Nephron (organoid): ENCODE results near the gene FBXO17.

Experiments
- H3K27ac Mint-ChIP-seq, 3 experiments: 2 replicates each; pipeline ENCODE4 v1.8.0; 2020; ENCODE audit warnings: mixed read lengths in 3 of 3, mild to moderate bottlenecking in 2 of 3, moderate library complexity in 1 of 3
- H3K27me3 Mint-ChIP-seq: 2 replicates; pipeline ENCODE4 v1.8.0; 2021; ENCODE audit warnings: low read depth, mild to moderate bottlenecking, moderate library complexity, mixed read lengths
- H3K36me3 Mint-ChIP-seq: 2 replicates; pipeline ENCODE4 v1.8.0; 2020; ENCODE audit warnings: low read depth, mixed read lengths
- H3K4me1 Mint-ChIP-seq: 2 replicates; pipeline ENCODE4 v1.8.0; 2020; ENCODE audit warnings: mixed read lengths
- H3K4me3 Mint-ChIP-seq, 3 experiments: 2 replicates each; pipeline ENCODE4 v1.8.0; 2020; ENCODE audit warnings: mild to moderate bottlenecking in 3 of 3, mixed read lengths in 3 of 3, moderate library complexity in 2 of 3
- H3K9me3 Mint-ChIP-seq: 2 replicates; pipeline ENCODE4 v1.8.0; 2020; ENCODE audit warnings: mixed read lengths
- CTCF ChIP-seq, 3 experiments: fragments of 200-600 bp; sonication (generic); IDR thresholded peaks; one replicate each; pipeline ENCODE4 v1.5.0; 2021; ENCODE audit warnings: antibody characterized with exemption in 3 of 3; ENCODE audit not compliant: unreplicated experiment in 3 of 3

FBXO17 gene

DNA sequence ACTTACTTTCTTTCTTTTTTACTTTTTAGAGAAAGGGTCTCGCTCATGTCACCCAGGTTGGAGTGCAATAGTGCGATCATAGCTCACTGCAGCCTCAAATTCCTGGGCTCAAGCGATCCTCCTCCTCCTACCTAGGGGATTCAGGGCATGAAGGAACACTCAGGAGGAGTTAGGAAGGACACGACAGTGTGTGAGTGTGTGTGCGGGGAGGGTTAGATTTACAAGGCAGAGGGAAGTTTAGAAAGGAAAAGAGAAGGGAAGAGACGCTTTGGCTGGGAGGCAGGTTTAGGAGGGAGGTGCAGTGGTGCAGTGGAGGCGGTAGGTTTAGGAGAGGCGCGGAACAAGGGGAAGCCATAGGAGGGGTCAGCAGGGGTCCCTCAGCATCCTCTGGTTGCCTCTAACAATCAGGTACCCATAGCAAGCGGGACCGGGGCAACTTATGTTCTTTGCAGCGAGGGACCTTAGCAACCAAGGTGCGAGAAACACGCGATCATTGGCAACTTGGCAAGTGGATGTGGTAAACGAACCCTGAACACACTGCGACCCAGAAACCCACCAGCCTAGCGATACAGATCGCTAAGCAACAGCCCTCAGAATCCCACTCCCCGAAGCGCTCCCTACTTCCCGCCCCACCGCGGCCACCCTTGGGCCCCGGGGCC is 76.6 kb downstream of the FBXO17 start:
- H3K27ac Mint-ChIP-seq = peak overlapping the region; percentile 53 to 66 (median 63)
- H3K36me3 Mint-ChIP-seq = peaks cover 7% of the 10 kb centered on the region
- H3K27me3 Mint-ChIP-seq = no peaks in the 10 kb centered on the region
- H3K4me1 Mint-ChIP-seq = peaks cover 23% of the 10 kb centered on the region
- peak overlapping the region; percentile 95 to 98 (median 96) for H3K4me3 Mint-ChIP-seq
- H3K9me3 Mint-ChIP-seq = peaks cover 3% of the 10 kb centered on the region
- no peak for TF ChIP-seq CTCF (IDR thresholded peaks at IDR 0.05; ENCODE audit: unreplicated experiment in 3 of 3)

GRCh38 chr19:38894968-38895367 is 80.6 kb downstream of the FBXO17 start:
- H3K4me3 Mint-ChIP-seq = peak overlapping the region in 1 of 3 experiments; percentile 32
- peaks cover 29% of the 10 kb centered on the region for H3K4me1 Mint-ChIP-seq
- no peak for TF ChIP-seq CTCF (IDR thresholded peaks at IDR 0.05; ENCODE audit: unreplicated experiment in 3 of 3)
- H3K36me3 Mint-ChIP-seq = no peaks in the 10 kb centered on the region
- peak overlapping the region in 2 of 3 experiments; percentile 21 to 40 for H3K27ac Mint-ChIP-seq
- H3K27me3 Mint-ChIP-seq = no peaks in the 10 kb centered on the region
- no peaks in the 10 kb centered on the region for H3K9me3 Mint-ChIP-seq

DNA sequence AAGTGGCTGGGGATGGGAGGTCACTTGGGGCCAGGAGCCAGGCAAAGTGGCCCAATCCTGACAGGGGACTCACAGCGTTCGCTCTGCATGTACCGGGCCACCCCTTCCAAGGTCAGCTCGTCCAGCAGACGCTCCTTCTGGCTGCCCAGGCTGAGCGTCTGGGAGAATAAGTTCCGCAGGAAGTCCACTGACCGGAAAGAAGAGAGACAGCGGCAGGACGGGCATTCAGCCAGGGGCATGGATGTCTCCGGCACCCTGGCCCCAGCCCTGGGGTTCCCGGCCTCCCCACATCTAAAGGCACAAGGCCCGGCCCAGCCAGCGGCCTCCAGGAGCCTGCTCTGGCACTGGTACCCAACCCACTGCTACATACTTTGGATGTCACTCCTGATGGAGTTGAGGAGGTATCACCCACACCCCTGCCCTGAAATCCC is 82.2 kb downstream of the FBXO17 start:
- H3K36me3 Mint-ChIP-seq = peaks cover 4% of the 10 kb centered on the region
- no peaks in the 10 kb centered on the region for H3K27me3 Mint-ChIP-seq
- H3K27ac Mint-ChIP-seq = peak overlapping the region in 2 of 3 experiments; percentile 40 to 60
- no peak for TF ChIP-seq CTCF (IDR thresholded peaks at IDR 0.05; ENCODE audit: unreplicated experiment in 3 of 3)
- H3K4me1 Mint-ChIP-seq = peaks cover 29% of the 10 kb centered on the region
- H3K9me3 Mint-ChIP-seq = no peaks in the 10 kb centered on the region
- no peak overlapping the region for H3K4me3 Mint-ChIP-seq

DNA sequence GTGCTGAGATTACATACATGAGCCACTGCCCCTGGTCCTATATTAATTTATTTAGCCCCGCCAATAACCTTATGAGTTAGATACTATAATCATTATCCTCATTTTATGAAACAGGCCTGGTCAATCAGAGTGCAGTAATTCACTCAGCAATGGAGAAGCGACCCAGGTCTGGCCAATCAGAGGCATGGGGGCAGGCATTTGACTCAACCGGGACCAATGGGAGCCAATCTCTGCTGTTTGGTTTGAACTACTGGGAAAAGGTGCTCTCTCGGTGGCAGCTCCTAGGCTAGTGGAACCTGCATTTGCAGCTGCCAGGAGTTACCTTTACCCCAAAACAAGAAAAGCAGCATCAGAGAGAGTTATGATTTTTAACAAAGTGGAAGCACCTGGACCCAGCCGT is 82.7 kb downstream of the FBXO17 start:
- TF ChIP-seq CTCF (IDR thresholded peaks at IDR 0.05; ENCODE audit: unreplicated experiment in 3 of 3) = no peak
- Mint-ChIP-seq H3K4me3 (peak overlapping the region in 1 of 3 experiments; percentile 46), H3K4me1 (peaks cover 28% of the 10 kb centered on the region), H3K27ac (peak overlapping the region; percentile 40 to 66 (median 60)), H3K27me3 (no peaks in the 10 kb centered on the region), H3K36me3 (peaks cover 4% of the 10 kb centered on the region), H3K9me3 (no peaks in the 10 kb centered on the region)

DNA sequence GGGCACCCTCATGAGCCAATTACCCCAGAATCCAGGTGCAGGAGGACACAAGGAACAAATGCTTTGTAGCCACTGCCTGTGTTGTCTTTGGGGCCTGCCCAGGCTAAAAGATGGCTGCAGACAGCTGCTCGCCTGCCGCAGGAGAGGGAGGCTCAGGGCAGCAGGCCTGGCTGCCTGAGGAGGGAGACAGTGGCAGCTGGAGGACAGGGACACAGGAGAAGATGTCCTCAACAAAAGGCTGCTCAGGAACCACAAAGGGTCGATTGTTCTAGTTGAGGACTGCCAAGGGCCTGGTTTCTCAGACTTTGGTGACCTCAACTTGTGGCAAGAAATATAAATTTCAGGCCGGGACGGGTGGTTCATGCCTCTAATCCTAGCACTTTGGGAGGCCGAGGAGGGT is 83.8 kb downstream of the FBXO17 start:
- Mint-ChIP-seq H3K27me3 (no peaks in the 10 kb centered on the region), H3K9me3 (no peaks in the 10 kb centered on the region), H3K36me3 (peaks cover 4% of the 10 kb centered on the region)

More for the DNA sequence above, 83.8 kb downstream of the FBXO17 start:
- Mint-ChIP-seq H3K27ac (peak overlapping the region; percentile 56 to 82 (median 70)), H3K4me3 (peak overlapping the region in 1 of 3 experiments; percentile 26), H3K4me1 (peaks cover 17% of the 10 kb centered on the region)
- TF ChIP-seq CTCF (IDR thresholded peaks at IDR 0.05; ENCODE audit: unreplicated experiment in 3 of 3) = no peak
